GM19372 (cell line): ENCODE results near the gene GIPC1.

ENCODE experiments used
- ATAC-seq: cut with Tn5 transposase; IDR thresholded peaks from one replicate; pipeline ENCODE4 v1.9.1; 2021; ENCODE audit warnings: mild to moderate bottlenecking, low read depth, moderate library complexity; ENCODE audit not compliant: unreplicated experiment

Gene GIPC1

DNA sequence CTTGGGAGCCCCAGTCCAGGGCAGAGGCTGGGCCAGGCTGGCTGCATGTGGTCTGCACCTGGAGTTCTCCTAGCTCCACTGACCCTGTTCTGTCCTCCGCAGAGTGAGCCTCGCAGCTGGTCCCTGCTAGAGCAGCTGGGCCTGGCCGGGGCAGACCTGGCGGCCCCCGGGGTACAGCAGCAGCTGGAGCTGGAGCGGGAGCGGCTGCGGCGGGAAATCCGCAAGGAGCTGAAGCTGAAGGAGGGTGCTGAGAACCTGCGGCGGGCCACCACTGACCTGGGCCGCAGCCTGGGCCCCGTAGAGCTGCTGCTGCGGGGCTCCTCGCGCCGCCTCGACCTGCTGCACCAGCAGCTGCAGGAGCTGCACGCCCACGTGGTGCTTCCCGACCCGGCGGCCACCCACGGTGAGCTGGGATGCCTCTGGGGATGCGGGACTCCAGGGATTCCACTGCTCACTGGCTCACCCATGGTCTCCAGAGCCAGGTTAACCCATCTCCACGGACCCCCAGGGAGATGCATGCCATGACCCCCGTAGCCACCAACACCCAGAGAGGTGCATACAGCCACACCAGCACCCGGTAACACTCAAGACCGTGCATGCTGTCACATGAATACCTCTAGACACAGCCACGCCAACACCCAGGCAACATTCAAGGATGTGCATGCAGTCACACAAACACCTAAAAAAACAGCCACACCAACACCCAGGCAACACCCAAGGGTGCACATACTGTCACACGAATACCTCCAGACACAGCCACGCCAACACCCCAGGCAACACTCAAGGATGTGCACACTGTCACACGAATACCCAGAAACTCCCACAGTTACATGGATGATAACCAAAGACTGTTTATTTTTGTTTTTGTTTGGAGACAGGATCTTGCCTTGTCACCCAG, 54.6 kb downstream of the GIPC1 start:
- ATAC-seq = no peak

DNA sequence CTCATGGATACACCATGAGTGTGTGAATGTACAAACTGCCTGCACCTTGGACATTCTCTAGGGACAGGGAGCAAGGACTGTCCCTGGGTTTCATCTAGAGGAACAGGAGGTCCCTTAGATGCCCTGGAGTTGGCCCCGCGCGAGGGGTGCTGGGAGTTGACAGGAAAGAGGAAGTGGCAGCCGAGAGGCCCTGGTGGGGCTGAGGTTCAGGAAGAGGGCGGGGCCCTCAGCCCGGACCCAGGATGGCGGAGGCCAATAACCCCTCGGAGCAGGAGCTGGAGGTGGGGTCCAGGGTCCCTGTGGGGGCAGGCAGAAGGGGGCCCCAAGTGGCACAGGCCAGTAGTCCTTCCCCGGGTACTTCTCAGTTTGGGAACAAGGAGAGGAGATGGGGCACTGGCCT, 55.9 kb downstream of the GIPC1 start:
- no peak for ATAC-seq

DNA sequence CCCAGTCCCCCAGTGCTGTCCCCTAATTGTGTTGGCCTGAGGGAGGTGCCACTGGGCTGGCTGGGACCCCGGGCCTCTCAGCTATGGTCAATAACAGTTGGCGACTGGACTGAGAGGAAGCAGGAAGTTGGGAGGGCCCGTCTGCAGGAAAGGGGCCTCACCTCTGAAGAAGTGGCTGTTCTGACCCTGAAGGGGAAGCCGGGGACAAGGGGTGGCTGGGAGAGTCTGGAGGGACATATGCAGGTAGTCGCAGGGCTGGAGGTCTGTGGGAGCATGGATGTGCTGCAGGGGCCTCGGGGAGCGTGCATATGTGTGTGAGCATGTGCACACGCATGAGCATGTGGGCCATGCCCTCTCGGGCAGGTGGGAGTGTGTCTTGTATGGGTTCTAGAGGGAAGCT, 56.9 kb downstream of the GIPC1 start:
- no peak for ATAC-seq

DNA sequence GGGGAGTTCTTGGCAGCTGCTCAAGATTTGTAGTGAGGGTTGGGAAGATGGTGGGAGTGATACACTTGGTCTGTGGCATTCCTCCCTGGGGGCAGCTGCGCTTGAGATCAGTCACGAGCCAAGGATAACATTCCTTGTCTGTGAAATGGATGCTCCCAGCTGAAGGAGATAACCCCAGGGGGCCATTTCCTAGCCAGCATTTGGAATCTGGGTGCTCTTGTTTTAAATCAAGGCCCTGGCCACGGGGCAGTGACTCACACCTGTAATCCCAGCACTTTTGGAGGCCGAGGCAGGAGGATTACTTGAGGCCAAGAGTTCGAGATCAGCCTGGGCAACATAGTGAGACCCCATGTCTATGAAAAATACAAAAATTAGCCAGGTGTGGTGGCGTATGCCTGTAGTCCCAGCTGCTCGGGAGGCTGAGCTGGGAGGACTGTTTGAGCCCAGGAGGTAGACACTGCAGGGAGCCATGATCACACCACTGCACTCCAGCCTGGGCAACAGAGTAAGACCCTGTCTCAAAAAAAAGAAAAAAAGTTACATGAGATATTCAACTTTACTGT, 58.3 kb downstream of the GIPC1 start:
- ATAC-seq = no peak

DNA sequence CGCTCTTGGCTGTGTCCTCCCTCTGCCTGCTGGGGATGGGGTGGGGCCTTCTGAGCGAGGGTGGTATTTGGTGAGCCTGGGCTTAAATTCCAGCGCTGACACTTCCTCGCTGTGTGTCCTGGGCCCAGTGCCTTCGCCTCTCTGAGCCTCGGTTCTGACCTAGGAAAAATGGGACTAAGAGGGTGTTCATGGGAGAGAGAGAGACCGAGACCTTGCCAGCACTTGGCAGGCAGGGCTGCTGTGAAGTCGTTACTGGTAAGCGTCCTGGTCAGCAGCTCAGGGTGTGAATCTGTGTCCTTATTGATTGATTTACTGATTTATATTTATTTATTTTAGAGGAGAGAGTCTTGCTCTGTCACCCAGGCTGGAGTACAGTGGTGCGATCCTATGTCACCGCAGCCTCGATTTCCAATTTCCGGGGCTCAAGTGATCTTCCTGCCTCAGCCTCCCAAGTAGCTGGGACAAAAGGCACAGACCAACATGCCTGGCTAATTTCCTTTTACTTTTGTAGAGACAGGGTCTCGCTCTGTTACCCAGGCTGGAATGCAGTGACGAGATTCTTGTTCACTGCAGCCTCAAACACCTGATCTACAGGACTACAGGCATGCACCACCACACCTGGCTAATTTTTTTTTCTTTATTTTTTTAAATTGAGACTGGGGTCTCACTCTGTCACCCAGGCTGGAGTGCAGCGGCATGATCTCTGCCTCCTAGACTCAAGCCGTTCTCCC, 60.4 kb downstream of the GIPC1 start:
- ATAC-seq = no peak

DNA sequence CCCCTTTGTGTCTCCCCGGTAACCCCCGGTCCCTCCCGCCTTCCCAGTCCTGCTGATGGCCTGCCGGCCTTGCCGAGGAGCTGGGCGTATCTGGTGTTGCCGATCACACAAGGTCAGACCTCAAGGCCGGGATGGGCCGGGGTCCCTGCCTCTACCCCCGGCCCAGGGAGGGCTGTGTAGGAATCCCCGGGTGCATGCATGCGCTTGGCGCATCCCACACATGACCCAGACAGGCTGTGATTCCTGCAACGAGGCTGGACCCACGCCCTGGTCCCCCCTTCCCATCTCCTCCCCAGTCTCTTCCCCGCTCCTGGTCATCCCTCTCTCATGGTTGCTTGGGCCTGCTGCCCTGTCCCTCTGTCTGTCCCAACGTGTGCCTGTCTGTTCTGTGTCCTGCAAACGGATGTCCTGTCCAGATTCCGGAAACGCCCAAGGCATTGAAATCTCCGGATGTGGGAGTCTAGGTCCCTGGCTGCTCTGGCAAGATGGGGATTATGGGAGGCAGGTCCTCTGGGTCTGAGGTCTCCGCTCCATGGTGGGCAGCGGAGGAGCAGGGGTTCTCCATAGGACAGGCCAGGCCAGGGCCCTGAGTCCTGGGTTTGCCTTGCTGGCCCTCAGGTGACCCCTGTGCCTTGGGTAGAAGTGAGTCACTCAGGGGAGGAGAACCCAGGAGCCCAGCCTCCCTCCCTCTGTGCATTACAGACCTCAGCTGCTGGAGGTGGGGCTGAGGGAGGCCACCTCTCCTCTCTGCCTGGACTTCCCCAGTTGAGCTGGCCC, 61.2 kb downstream of the GIPC1 start:
- ATAC-seq = no peak

DNA sequence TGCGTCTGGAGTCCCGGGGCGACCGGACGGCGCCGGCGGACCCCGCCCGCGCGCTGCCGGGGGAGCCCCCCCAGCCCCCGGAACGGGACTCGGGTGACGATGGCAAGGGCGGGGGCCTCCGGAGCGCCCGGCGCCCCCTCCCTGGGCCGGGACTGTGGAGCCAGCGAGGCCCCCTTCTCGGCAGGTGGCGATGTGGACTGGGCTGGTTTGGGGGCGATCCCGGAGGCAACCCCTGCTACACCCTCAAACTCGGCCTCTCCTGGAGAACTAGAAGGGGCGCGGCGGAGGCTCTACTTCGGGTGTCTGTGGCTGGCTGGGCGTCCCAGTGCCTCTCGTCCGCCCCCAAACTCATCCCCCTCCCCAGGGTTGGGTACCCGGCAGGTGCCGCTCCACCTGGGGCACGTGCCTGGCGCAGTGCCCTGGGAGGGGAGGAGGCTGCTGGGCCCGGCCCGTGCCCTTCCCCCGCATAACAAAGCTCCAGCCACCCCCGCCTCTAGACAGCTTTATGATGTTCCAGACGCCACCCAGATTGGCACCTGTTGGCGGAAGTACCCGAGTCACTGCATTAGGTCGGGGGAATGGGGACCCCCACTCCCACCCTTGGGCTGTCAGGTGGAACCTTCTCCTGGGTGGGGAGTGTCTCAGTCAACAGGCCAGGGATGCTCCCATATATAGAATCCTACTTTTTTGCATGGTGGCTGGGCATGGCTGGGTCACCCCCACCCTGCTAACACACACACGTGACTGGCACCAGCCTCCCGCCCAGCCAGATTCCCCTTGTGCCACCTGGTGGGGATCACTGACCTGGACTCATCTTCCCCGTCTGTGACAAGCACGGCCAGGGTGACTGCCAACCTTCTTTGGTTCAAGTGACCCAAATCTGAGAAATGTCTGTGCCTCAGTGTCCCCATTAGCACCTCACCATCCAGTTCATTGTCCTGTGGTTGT, 62.1 kb downstream of the GIPC1 start:
- ATAC-seq = no peak

DNA sequence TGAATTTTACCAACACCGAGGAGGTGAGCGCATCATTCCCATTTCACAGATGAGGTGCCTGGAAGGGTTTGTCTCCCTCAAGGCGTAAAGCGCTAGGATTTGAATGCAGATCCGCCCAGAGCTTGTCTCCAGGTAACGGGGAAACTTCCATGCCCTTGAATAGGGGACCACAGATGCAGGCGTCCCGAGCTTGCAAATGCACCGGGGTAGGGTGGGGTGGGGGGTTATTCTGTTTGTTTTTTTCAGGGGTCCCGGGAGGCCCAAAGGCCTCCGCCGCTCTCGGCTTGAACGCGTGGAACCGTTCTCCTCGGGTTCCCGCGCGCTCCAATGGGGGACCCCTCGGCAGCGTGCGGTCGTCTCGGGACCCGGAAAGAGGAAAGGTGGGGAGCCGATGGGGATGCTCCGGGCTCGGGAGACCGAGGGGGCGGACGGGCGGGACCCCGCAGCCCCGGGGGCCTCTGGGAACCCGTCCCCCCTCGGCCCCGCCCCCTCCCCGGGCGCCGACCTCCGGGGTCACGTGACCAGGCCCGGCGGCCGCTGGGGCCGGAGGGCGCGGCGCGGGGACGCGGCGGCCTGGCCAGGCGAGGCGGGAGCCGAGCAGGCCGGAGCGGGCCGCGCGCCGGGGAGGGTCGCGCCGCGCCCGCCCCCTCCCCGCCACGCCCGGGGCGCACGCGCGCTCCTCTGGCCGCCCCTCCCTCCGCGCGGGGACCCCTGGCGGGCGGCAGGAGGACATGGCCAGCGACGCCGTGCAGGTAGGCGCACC, 63.0 kb downstream of the GIPC1 start, which contains the start of gene PKN1:
Gene PKN1 (plus strand): TSS at position 516 of the 763 bp plus-strand sequence. CDS start 216 bp downstream, at position 732.
- ATAC-seq = no peak

DNA sequence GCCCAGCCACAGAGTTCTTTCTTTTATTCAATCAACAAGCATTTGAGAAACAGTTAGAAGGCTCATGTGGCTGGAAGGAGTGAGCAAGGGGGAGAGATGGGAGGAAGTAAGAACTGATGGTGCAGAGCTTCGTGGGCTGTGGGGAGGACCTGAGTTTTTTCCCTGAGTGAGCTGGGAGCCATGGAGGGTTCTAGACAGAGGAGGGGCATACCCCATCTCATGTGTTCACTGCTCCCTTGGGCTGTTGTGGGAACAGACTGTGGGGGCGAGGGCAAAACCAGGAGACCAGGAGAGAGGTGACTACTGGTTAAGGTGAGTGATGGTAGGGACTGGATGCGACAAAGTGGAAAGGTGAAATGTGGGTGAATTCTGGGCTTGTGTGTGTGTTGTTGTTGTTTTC, 65.2 kb downstream of the GIPC1 start:
- no peak for ATAC-seq

DNA sequence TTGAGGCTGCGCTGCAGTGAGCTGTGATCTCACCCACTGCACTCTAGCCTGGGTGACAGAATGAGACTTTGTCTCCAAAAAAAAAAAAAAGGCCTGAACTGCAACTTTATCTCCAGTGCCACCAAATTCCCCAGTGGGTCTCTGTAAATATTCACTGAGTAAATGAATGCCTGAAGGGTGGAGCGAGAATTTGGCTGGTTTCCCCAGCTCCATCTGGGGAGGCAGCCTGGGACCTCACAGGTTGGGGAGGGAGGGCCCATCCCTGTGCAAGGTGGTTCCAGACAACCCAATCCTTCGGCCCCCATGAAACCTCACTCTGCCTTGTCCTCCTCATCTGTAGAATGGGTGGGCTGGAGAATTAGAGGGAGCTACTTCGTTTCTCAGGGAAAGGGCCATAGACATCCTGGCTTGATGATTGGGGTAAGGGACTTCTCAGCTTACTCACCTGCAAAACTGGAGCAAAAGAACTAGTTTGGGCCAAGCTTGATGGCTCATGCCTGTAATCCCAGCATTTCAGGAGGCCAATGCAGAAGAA, 67.0 kb downstream of the GIPC1 start:
- ATAC-seq = no peak
